Fibroblast of mammary gland (primary cell): ENCODE results near the gene PAK1.
A peak's percentile ranks its signal among the peaks of the same experiment; 100 is the strongest.

ENCODE experiments used
- DNase-seq: peaks from one replicate; pipeline ENCODE4 v3.0.0-alpha.2; 2010; ENCODE audit warnings: low read depth
- H3K4me3 ChIP-seq: 2 replicates; pipeline ENCODE4 v1.5.1; 2011; ENCODE audit warnings: low read depth, mild to moderate bottlenecking, low read length, moderate library complexity; ENCODE audit not compliant: control insufficient read depth
- TF ChIP-seq, protein P1 (sequence below): conservative IDR thresholded peaks from 2 replicates; pipeline ENCODE4 v1.5.1; 2011; ENCODE audit warnings: low read depth, low read length, inconsistent platforms; ENCODE audit not compliant: control insufficient read depth, insufficient read depth

The PAK1 gene

DNA sequence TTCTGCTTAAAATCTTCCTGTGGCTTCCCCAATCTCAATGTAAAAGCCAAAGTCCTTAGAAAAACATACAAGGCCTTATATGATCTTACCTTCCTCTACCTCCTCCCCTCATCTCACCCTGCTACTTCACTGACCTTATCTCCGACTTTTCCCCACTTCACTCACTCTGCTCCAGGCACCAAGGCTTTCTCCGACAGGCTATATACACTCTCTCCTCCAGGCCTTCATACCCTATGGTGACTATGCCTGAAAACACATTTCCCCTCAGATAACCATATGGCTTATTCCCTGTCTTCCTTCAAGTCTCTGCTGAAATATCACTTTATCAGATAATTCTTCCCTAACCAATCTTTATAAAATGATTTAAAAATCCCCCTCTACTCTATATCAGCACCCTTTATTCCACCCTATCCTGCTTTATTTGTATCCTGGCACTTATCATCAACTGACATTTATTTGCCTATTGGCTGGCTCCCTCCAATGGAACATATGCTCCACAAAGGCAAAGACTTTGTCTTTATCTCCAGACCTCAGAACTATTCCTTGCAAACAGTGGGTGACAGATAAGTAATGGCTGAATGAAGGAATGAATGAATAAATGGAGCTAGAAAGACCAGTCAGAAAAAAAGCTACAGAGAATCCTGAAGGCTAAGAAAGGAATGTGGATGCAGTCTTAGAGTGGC, 52.7 kb downstream of the PAK1 start:
- no peak for DNase-seq

DNA sequence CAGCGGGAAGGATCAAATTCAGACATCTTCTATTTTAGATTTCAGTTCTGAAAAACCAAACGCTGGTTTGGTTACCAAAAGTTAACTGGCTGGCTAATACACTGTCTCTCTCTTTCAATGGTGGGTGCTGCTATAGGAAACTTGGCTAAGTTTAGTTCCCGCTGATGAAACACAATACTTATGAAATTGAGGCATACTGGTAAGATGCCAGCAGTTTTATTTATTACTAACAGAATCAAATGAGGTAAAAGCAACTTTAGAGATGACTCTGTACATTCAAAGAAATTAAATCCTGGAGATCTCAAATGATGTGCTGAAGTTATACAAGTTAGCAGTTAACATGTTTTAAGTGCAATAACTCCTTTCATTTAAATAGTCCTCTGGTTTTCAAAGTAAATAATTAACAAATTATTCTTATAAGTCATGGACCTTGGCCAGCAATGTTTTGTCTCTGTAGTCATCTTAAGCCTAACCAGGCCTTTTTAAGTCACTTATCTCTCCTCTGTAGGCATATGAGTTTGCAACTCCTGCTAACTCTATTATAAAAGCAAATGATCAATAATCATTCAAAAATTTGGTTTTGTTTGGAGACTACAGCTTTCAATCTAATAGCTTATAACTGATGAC, 54.8 kb downstream of the PAK1 start:
- DNase-seq = peak; percentile 26
- TF ChIP-seq, protein P1, sequence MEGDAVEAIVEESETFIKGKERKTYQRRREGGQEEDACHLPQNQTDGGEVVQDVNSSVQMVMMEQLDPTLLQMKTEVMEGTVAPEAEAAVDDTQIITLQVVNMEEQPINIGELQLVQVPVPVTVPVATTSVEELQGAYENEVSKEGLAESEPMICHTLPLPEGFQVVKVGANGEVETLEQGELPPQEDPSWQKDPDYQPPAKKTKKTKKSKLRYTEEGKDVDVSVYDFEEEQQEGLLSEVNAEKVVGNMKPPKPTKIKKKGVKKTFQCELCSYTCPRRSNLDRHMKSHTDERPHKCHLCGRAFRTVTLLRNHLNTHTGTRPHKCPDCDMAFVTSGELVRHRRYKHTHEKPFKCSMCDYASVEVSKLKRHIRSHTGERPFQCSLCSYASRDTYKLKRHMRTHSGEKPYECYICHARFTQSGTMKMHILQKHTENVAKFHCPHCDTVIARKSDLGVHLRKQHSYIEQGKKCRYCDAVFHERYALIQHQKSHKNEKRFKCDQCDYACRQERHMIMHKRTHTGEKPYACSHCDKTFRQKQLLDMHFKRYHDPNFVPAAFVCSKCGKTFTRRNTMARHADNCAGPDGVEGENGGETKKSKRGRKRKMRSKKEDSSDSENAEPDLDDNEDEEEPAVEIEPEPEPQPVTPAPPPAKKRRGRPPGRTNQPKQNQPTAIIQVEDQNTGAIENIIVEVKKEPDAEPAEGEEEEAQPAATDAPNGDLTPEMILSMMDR = no peak
- H3K4me3 ChIP-seq = no peak overlapping the region

More for the DNA sequence above, 52.7 kb downstream of the PAK1 start:
- H3K4me3 ChIP-seq = no peak overlapping the region
- TF ChIP-seq, protein P1 = no peak

DNA sequence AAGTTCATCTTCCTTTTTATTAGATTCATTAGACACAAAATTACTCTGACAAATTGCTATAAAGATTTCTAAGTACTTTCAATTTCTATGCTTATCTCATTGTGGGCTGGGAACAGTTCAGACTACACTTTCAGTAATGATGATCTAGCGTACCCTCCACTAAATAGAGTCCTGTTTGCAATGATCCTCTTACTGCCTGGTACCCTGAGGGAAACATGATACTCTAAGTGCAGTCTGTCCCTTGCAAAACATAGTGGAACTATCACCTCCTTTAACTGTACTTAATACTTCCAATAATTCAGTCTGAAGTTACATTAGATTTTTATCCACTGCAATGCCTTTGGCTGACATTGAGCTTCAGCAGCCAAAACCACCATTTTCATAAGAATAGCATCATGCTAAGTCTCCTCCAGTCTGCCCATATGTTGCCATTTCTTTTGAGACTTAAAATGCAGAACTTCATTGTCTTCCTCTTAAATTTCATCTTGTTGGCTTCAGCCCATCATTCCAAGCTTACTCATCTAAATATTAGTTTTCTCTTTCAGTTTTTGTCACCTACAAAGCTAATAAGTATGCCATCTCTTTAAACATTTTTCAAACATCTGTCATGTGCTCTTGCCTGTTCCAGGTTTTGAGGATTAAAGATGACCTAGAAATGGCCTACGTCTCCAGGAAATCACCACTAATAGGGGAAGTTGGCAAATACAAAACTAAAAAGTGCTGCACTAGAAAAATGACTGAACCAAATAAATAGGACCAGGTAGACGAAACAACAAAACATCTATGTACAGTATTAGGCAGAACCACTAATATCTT, 55.5 kb downstream of the PAK1 start:
- DNase-seq = no peak
- no peak overlapping the region for H3K4me3 ChIP-seq
- TF ChIP-seq, protein P1 = no peak

DNA sequence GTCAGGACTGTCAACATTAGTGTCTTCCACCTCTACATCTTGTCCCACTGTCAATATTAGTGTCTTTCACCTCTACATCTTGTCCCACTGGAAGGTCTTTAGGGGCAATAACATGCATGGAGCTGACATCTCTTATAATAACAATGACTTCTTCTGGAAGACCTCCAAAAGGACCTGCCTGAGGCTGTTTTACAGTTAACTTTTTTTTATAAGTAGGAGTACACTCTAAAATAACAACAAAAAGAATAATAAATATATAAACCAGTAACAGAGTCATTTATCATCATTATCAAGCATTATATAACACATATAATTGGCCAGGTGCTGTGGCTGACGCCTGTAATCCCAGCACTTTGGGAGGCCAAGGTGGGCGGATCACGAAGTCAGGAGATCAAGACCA, 57.5 kb downstream of the PAK1 start:
- TF ChIP-seq, protein P1 = no peak
- no peak overlapping the region for H3K4me3 ChIP-seq
- DNase-seq = no peak

DNA sequence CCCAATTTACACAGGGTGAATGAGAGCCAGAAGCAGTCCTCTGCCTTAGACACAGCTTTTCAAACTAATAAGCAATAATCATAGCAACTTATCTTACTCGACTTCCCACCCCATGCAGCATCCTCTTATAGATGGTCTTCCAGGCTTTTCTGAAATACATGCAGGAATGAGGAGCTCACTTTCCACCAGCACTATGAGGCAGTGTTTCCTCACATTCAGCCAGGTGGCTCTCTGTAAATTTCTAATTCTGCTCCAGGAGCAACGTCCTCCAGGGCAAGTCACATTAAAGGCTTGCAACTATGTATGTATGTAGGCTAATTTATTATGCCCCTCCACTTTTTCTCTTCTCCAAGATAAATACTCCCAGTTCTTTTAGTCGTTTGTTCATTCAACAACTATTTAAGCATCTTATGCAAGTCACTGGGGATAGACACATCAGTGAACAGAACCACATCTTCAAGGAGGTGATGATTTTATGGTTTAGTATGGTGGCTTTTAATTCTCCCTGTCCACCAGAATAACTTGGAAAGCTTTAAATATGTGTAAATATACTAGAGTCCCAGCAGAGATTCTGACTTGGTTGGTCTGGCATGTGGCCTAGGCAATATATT, 59.9 kb downstream of the PAK1 start:
- no peak overlapping the region for H3K4me3 ChIP-seq
- TF ChIP-seq, protein P1 = no peak
- peak; percentile 38 for DNase-seq

DNA sequence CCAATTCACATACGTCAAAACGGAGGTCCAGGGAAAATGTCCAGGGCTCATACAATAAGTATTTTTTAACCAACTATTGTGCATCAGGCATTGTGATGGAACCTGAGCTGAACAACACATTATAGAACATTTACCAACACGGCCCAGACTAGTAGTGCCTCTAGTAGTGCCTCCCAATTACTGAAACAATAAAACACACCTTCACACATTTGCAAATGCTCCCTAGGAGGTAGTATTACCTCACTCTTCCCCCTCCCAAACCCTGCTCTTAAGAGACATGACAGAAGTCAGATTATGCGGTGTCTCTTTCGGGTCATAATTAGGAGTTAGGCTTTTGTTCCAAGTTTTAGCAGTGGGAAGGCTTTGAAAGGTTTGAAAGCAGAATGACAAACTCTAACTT, 61.1 kb downstream of the PAK1 start:
- TF ChIP-seq, protein P1 = no peak
- DNase-seq = no peak
- H3K4me3 ChIP-seq = no peak overlapping the region
